ENCODE measurements around the gene UGT1A8.
"Not testable (repeated sequence)": the region's sequence is repeated elsewhere in the genome, so short reads cannot be mapped to it uniquely, and the experiment has no call there.

The UGT1A8 gene

GRCh38 chr2:233617476-233617875 lies at the start of gene UGT1A8:
UGT1A8 (plus strand) TSS chr2:233617633; CDS start chr2:233617708, 75 bp downstream.
- not testable (repeated sequence) for H3K4me1 Mint-ChIP-seq (ENCODE audit: low read depth); H3K4me3 Mint-ChIP-seq; H3K36me3 Mint-ChIP-seq (ENCODE audit: low read depth); H3K27ac Mint-ChIP-seq; DNase-seq (ENCODE audit: low spot score); H3K9me3 Mint-ChIP-seq
- peaks cover 29% of the 10 kb centered on the region for H3K27me3 Mint-ChIP-seq (ENCODE audit: low read depth)

- DNase-seq (ENCODE audit: low spot score): no peak
- no peak overlapping the region for H3K27ac Mint-ChIP-seq
- H3K4me3 Mint-ChIP-seq: no peak overlapping the region
- H3K36me3 Mint-ChIP-seq (ENCODE audit: low read depth): no peaks in the 10 kb centered on the region
- H3K27me3 Mint-ChIP-seq (ENCODE audit: low read depth): peaks cover 30% of the 10 kb centered on the region
- no peaks in the 10 kb centered on the region for H3K4me1 Mint-ChIP-seq (ENCODE audit: low read depth)
- no peaks in the 10 kb centered on the region for H3K9me3 Mint-ChIP-seq
These were observed 46.4 kb upstream of the UGT1A8 start for GRCh38 chr2:233571001-233571400.

GRCh38 chr2:233571462-233571861 lies 46.0 kb upstream of the UGT1A8 start:
- Mint-ChIP-seq H3K27ac (no peak overlapping the region), H3K9me3 (no peaks in the 10 kb centered on the region), H3K4me1 (ENCODE audit: low read depth) (no peaks in the 10 kb centered on the region), H3K27me3 (ENCODE audit: low read depth) (peaks cover 30% of the 10 kb centered on the region), H3K4me3 (no peak overlapping the region), H3K36me3 (ENCODE audit: low read depth) (no peaks in the 10 kb centered on the region)
- DNase-seq (ENCODE audit: low spot score): no peak

GRCh38 chr2:233572468-233572867 lies 45.0 kb upstream of the UGT1A8 start:
- no peaks in the 10 kb centered on the region for H3K4me1 Mint-ChIP-seq (ENCODE audit: low read depth)
- no peak overlapping the region for H3K4me3 Mint-ChIP-seq
- H3K9me3 Mint-ChIP-seq: no peaks in the 10 kb centered on the region
- no peak for DNase-seq (ENCODE audit: low spot score)
- H3K27me3 Mint-ChIP-seq (ENCODE audit: low read depth): peaks cover 30% of the 10 kb centered on the region
- no peaks in the 10 kb centered on the region for H3K36me3 Mint-ChIP-seq (ENCODE audit: low read depth)
- no peak overlapping the region for H3K27ac Mint-ChIP-seq

GRCh38 chr2:233577341-233577740 lies 40.1 kb upstream of the UGT1A8 start:
- not testable (repeated sequence) for H3K9me3 Mint-ChIP-seq; H3K4me1 Mint-ChIP-seq (ENCODE audit: low read depth); H3K27me3 Mint-ChIP-seq (ENCODE audit: low read depth); H3K36me3 Mint-ChIP-seq (ENCODE audit: low read depth); H3K4me3 Mint-ChIP-seq; H3K27ac Mint-ChIP-seq; DNase-seq (ENCODE audit: low spot score)

- not testable (repeated sequence) for H3K27ac Mint-ChIP-seq, H3K4me3 Mint-ChIP-seq
These were observed 34.0 kb upstream of the UGT1A8 start for GRCh38 chr2:233583217-233583965.

GRCh38 chr2:233584210-233584609 lies 33.2 kb upstream of the UGT1A8 start:
- no peak overlapping the region for H3K27ac Mint-ChIP-seq
- no peak overlapping the region for H3K4me3 Mint-ChIP-seq
- H3K36me3 Mint-ChIP-seq (ENCODE audit: low read depth): no peaks in the 10 kb centered on the region
- no peaks in the 10 kb centered on the region for H3K4me1 Mint-ChIP-seq (ENCODE audit: low read depth)
- no peak for DNase-seq (ENCODE audit: low spot score)
- peaks cover 27% of the 10 kb centered on the region for H3K27me3 Mint-ChIP-seq (ENCODE audit: low read depth)
- H3K9me3 Mint-ChIP-seq: no peaks in the 10 kb centered on the region

More at GRCh38 chr2:233583217-233583965, 34.0 kb upstream of the UGT1A8 start:
- not testable (repeated sequence) for DNase-seq (ENCODE audit: low spot score); H3K36me3 Mint-ChIP-seq (ENCODE audit: low read depth); H3K9me3 Mint-ChIP-seq; H3K4me1 Mint-ChIP-seq (ENCODE audit: low read depth)
- H3K27me3 Mint-ChIP-seq (ENCODE audit: low read depth): peaks cover 19% of the 10 kb centered on the region

GRCh38 chr2:233588400-233588799 lies 29.0 kb upstream of the UGT1A8 start:
- H3K27me3 Mint-ChIP-seq (ENCODE audit: low read depth): peaks cover 30% of the 10 kb centered on the region

GRCh38 chr2:233592706-233593105 lies 24.7 kb upstream of the UGT1A8 start:
- H3K4me1 Mint-ChIP-seq (ENCODE audit: low read depth); H3K4me3 Mint-ChIP-seq; DNase-seq (ENCODE audit: low spot score); H3K36me3 Mint-ChIP-seq (ENCODE audit: low read depth); H3K9me3 Mint-ChIP-seq; H3K27ac Mint-ChIP-seq: not testable (repeated sequence)
- H3K27me3 Mint-ChIP-seq (ENCODE audit: low read depth): peaks cover 23% of the 10 kb centered on the region

More at GRCh38 chr2:233588400-233588799, 29.0 kb upstream of the UGT1A8 start:
- Mint-ChIP-seq H3K36me3 (ENCODE audit: low read depth) (no peaks in the 10 kb centered on the region), H3K4me3 (no peak overlapping the region), H3K4me1 (ENCODE audit: low read depth) (no peaks in the 10 kb centered on the region), H3K27ac (no peak overlapping the region), H3K9me3 (no peaks in the 10 kb centered on the region)
- DNase-seq (ENCODE audit: low spot score): no peak

GRCh38 chr2:233593201-233593600 lies 24.2 kb upstream of the UGT1A8 start:
- Mint-ChIP-seq H3K9me3 (no peaks in the 10 kb centered on the region), H3K27me3 (ENCODE audit: low read depth) (peaks cover 19% of the 10 kb centered on the region), H3K4me3 (no peak overlapping the region), H3K27ac (no peak overlapping the region), H3K36me3 (ENCODE audit: low read depth) (no peaks in the 10 kb centered on the region), H3K4me1 (ENCODE audit: low read depth) (no peaks in the 10 kb centered on the region)
- no peak for DNase-seq (ENCODE audit: low spot score)

GRCh38 chr2:233597522-233597921 lies 19.9 kb upstream of the UGT1A8 start:
- H3K9me3 Mint-ChIP-seq: no peaks in the 10 kb centered on the region
- DNase-seq (ENCODE audit: low spot score): no peak
- peaks cover 30% of the 10 kb centered on the region for H3K27me3 Mint-ChIP-seq (ENCODE audit: low read depth)
- no peak overlapping the region for H3K4me3 Mint-ChIP-seq
- H3K27ac Mint-ChIP-seq: no peak overlapping the region
- no peaks in the 10 kb centered on the region for H3K36me3 Mint-ChIP-seq (ENCODE audit: low read depth)
- H3K4me1 Mint-ChIP-seq (ENCODE audit: low read depth): no peaks in the 10 kb centered on the region

- no peaks in the 10 kb centered on the region for H3K4me1 Mint-ChIP-seq (ENCODE audit: low read depth)
- no peaks in the 10 kb centered on the region for H3K9me3 Mint-ChIP-seq
- H3K27me3 Mint-ChIP-seq (ENCODE audit: low read depth): peaks cover 31% of the 10 kb centered on the region
- no peak overlapping the region for H3K27ac Mint-ChIP-seq
- no peak for DNase-seq (ENCODE audit: low spot score)
- no peak overlapping the region for H3K4me3 Mint-ChIP-seq
- no peaks in the 10 kb centered on the region for H3K36me3 Mint-ChIP-seq (ENCODE audit: low read depth)
These were observed 18.5 kb upstream of the UGT1A8 start for GRCh38 chr2:233598952-233599351.

- no peaks in the 10 kb centered on the region for H3K4me1 Mint-ChIP-seq (ENCODE audit: low read depth)
- H3K9me3 Mint-ChIP-seq: no peaks in the 10 kb centered on the region
- H3K36me3 Mint-ChIP-seq (ENCODE audit: low read depth): no peaks in the 10 kb centered on the region
- no peak overlapping the region for H3K27ac Mint-ChIP-seq
- no peak for DNase-seq (ENCODE audit: low spot score)
- H3K27me3 Mint-ChIP-seq (ENCODE audit: low read depth): peaks cover 27% of the 10 kb centered on the region
- no peak overlapping the region for H3K4me3 Mint-ChIP-seq
These were observed 17.0 kb upstream of the UGT1A8 start for GRCh38 chr2:233600386-233600785.

GRCh38 chr2:233602076-233602475 lies 15.4 kb upstream of the UGT1A8 start:
- no peaks in the 10 kb centered on the region for H3K36me3 Mint-ChIP-seq (ENCODE audit: low read depth)
- H3K27ac Mint-ChIP-seq: no peak overlapping the region
- H3K9me3 Mint-ChIP-seq: no peaks in the 10 kb centered on the region
- no peaks in the 10 kb centered on the region for H3K4me1 Mint-ChIP-seq (ENCODE audit: low read depth)
- H3K27me3 Mint-ChIP-seq (ENCODE audit: low read depth): peaks cover 27% of the 10 kb centered on the region
- DNase-seq (ENCODE audit: low spot score): no peak
- no peak overlapping the region for H3K4me3 Mint-ChIP-seq

- Mint-ChIP-seq H3K36me3 (ENCODE audit: low read depth) (no peaks in the 10 kb centered on the region), H3K4me3 (no peak overlapping the region), H3K4me1 (ENCODE audit: low read depth) (no peaks in the 10 kb centered on the region), H3K27ac (no peak overlapping the region), H3K9me3 (no peaks in the 10 kb centered on the region), H3K27me3 (ENCODE audit: low read depth) (peaks cover 26% of the 10 kb centered on the region)
- DNase-seq (ENCODE audit: low spot score): no peak
These were observed 13.9 kb upstream of the UGT1A8 start for GRCh38 chr2:233603520-233603919.

Measured in T-helper 2 cell treated with Interferon-gamma antibody and Interleukin-4, amounts not matched to agents 5 μg/mL and 100 μg/mL, for 36 hours (primary cell).